Effector CD8-positive, alpha-beta T cell (primary cell): ENCODE measurements around the gene DPF3.

ENCODE experiments used
- DNase-seq: peaks from one replicate; lab custom pipeline; 2025; lab: John Stamatoyannopoulos, UW

Gene DPF3

GRCh38 chr14:72645706-72646105 lies 248.2 kb downstream of the DPF3 start:
- no peak for DNase-seq

DNA sequence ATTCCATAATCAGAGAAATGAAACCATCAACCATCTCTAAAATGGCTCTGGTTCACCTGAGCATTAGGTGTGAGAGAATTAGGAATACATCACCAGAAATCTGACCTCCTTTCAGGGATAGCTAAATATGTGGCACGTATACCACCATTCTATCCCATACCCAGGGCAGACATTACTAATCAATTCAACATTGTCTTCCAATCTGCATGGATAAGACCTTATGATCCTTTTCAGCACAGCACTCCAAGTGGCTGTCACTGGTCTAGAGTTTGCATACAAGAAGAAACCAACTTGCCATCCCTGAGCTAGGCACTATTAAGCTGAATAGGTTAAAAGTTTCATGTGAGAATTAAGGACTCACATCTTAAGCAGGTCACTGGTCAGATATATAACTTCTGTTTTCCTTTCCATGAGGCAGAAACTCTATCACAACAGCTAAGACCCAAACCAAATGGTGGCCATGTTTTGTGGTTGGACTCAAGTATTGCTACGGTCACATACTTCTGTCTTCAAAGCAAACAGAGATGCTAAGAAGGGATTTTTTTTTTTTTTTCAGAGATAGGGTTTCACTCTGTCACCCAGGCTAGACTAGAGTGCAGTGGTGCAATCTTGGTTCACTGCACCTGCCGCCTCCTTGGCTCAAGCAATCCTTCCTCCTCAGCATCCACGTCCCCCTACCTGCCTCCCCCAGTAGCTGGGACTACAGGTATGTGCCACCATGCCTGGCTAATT lies 249.0 kb downstream of the DPF3 start:
- no peak for DNase-seq

- no peak for DNase-seq
Observed at GRCh38 chr14:72644038-72644437, 249.9 kb downstream of the DPF3 start.

DNA sequence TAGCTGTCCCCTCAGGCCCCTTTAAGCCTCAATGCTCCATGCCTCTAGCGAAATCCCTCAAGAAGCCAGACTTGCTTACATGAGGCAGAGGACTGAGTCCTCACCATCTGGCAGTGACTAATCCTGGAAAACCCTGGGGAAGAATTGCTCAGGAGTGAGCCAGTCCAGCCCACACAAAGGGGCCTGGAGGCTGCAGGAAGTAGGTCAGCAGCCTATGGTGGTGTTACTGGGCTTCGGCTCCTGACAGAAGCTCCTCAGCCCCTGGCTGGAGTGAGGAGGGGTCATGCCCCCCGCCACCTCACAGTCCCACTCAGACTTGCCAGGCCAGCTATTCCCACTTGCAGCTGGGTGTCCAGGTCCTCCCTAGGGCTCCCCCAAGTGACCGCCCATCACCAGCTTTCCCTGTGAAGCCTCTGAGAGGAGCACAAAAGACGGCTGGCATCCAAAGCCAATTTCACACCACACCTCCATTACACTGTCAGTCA lies 250.5 kb downstream of the DPF3 start:
- DNase-seq, result no peak

DNA sequence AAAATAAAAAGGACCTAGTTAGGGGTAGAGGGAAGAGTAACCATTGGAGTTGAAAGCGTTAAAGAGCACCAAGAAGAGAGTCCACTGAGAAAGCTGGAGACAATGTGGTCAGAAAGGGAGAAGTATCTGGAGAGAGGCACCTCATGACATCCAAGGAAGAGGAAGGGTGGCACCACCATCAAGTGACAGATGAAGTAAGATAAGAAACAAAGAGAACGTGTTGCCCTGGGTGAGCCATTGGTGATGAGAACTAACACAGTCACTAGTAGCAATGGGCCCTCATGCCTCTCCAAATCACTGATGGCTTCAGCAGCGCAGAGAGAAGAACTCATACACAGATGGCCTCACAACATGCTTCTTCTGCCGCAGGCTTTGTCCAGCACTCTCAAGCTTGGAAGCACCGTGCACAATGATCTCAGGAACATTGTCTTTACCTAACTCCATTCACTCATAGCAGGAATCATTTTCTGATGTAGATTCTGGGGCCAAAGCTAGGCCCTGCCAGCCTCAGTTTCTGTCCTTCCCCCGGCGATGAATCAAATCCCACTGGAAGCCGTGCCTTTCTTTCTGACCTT lies 252.9 kb downstream of the DPF3 start:
- no peak for DNase-seq

- no peak for DNase-seq
Observed at GRCh38 chr14:72638021-72638420, 255.9 kb downstream of the DPF3 start.

DNA sequence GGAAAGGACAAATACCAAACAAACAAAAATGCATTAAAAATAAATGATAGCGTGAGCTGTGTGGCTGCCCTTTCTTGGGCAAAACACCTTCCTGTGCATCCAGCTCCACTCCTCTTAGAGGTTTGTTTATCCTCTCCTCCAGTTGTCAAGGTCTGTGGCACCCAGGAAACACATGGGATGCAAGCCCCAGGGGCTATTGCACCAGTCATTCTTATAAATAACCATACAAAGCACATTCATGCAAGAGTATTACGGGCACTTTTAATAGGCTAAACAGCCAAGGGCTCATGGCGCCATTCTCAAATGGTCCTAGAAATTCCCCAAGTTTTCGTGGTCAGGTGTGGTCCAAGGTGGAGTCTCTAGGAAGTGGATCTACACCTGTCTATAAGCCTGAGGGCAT lies 257.0 kb downstream of the DPF3 start:
- DNase-seq, result no peak

DNA sequence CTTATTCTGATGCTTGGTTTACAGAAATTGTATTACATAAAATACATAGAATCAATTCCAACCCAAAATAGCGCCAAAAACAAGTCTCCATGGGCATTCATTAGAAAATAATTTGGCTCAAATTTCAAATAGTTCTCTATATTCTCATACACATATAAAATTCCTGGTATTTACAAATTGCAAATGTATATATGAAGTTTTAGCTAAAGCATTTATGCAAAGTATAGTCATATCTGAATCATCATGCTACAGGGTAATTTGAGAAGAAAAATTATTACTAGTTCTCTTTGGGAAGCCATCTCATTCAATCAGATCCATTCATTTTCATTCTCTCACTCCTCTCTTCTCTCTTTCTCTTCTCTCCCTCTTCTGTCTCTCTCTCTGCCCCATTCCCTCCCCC lies 257.8 kb downstream of the DPF3 start:
- DNase-seq, result no peak

DNA sequence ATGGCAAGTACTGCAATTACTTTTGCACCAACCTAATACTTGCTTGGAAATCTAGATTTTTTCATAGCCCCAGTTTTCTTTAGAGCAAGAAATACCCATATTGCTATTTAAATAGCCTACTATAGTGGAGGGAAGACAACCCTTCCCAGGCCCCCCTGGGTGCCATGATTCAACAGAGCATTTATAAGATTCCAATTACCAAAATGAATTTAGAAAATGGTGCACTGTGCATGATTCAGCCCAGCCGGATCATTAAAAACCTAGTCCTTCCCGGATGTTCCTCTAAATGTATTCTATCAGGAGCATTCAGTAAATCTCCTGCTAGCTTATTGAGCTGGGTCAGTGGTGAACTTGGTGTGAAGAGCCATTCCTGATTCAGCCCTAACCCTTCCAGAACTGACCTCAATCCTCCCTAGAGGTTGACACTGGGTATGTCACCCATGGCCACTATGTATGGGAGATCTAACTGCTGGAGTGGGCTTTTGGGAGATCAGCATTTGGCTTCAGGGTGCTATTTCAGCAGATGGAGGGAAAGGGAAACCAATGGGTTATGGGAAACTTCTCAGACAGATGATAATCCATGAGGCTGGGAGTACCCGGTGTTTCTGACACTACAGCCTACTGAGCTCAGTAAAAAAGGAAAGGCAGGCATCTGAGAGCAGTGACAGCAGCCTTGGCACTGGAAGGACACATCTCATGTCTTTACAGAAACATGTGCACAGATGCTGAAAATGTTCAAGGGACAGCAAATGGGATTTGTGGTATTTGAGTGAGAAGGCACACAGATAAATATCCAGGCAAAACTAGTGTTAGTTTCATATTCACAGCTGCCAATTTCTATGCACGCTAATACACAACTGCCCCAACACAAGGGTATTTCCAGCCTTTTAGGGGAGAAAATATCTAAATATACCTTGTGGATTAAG lies 258.9 kb downstream of the DPF3 start:
- DNase-seq, result no peak

DNA sequence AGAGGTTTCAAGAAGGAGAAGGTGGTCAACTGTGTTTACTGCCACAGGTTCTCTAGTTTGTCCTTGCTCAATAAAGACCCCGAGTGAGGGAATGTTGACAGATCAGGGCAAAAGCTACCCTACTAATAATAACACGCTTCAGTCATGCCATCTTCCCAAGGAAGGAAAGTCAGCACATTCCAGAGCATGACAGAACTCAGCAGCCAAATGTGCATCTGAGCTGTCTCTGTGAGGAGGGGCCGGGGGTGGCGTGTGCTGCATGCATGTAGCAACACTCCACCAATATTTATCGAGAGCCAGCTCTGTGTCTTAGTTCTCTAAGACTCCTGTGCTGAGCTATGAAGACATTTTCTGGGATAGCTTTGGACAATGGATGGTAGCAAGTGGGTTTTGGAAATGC lies 260.4 kb downstream of the DPF3 start:
- DNase-seq, result no peak

GRCh38 chr14:72632727-72633126 lies 261.2 kb downstream of the DPF3 start:
- DNase-seq, result no peak

- no peak for DNase-seq
Observed at GRCh38 chr14:72631401-72631800, 262.5 kb downstream of the DPF3 start.

DNA sequence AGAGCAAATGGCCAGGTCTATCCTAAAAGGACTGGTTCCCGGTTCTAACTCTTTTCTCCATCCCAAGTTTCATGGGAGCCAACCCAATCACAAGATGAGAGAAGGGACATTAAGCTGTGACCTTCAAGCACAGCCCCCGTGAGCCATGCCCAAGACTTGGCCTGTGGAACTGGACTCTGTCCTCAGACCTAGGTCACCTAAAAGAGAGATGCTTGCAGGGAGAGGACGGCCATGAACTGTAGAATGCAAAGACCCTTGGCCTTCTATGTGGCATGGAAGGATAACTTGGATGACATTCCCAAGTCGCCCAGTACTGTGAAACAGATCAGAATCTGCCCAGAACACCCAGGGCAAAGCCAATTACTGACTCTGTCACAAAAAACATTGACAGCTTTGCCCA lies 263.5 kb downstream of the DPF3 start:
- no peak for DNase-seq

DNA sequence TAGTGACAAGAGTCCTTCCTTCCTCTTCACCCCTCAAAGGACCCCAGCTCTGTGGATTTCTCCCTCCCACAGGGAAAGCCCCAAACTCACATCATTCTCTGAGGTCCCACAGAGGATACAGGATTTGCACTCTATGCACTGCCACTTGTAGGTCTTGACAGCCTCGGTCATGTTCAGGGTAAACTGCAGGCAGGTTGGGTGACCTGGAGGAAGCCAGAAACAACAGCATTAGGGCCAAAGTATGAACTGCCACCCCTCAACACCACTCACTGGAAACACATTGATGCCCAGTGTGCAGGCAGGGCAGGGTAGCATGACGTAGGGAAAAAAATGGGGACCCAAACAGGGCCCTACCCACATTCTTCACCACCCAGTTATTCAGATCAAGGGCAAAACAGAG lies 264.4 kb downstream of the DPF3 start:
- DNase-seq, result no peak

DNA sequence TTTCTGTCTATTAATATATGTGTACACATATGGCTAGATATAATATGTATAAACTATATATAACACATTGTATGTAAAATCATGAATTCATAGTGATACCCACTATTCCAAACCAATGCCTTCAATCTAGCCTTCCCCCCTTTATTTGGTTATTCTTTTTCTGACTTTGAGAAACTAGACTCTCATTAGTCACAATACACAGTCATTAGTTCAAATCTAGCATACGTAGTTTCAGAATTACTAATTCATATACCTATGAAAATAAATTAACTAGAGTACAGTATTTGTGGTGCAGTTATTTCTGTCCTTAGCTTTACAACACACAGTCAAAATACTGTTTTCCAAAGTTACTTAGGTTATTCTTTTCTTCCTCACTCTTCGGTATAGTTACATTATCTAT lies 268.2 kb downstream of the DPF3 start:
- DNase-seq, result no peak

GRCh38 chr14:72621387-72622065 lies 272.4 kb downstream of the DPF3 start:
- DNase-seq, result no peak

DNA sequence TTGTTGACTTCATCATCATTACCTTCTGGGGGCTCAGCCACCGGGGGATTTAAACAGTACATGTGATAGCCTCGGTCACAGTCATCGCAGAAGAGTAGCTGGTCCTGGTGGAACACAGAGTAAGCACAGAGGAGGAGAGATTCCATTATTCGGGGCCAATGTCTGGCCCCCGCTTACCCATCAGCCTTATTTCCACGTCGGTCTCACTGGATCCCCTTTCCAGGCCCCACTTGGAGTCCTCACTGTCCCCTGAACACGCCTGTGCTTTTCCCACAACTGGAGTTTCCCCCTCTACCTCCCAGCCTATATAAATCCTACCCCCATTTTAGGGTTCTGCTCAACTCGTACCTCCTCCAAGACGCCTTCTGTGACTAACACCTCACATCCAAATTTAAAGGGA lies 274.0 kb downstream of the DPF3 start:
- no peak for DNase-seq

GRCh38 chr14:72619111-72619571 lies 274.8 kb downstream of the DPF3 start:
- no peak for DNase-seq

DNA sequence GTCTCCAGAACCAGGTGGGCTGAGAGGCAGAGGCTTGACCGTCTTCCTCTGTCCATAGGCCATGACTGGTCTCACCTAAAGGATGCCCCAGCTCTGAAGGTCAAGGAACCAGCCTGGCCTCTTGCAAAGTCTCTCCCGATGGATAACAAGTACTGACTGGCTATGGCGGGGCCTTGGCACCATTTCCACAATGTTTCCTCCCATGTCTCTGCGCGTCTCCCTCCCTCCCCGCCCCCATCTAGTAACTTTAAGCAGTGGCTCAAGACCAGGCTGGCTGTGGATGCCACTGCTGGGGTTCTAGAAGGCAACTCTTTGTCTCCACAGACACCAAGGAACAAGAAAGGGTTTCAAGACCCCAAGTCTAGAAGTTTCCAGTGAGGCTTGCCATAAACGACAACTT lies 275.5 kb downstream of the DPF3 start:
- DNase-seq, result no peak

- DNase-seq, result no peak
Observed at GRCh38 chr14:72617391-72618031, 276.4 kb downstream of the DPF3 start.

- DNase-seq, result no peak
Observed at GRCh38 chr14:72616811-72617210, 277.1 kb downstream of the DPF3 start.

GRCh38 chr14:72616294-72616693 lies 277.6 kb downstream of the DPF3 start:
- no peak for DNase-seq
